HG03521 (cell line): Measurements from ENCODE around the gene BCAS1.

Experiments
- ATAC-seq: cut with Tn5 transposase; IDR thresholded peaks from one replicate; pipeline ENCODE4 v1.9.1; 2021; ENCODE audit warnings: mild to moderate bottlenecking, moderate library complexity; ENCODE audit not compliant: unreplicated experiment

BCAS1 gene

DNA sequence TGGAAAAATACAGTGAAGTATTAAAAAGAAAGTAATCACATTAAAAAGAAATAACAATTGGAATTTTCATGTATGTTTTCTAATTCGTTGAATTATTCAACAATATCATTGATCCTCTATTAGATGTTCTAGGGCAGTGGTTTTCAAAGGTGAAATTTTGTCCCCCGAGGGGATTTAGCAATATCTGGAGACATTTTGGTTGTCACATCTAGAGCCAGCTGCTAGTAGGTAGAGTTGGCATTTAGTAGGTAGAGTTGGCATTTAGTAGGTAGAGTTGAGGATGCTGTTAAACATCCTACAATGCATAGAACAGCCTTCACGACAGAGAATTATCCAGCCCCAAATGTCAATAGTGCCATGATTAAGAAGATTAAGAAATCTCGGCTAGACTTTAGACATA, 173.7 kb downstream of the BCAS1 start:
- no peak for ATAC-seq

DNA sequence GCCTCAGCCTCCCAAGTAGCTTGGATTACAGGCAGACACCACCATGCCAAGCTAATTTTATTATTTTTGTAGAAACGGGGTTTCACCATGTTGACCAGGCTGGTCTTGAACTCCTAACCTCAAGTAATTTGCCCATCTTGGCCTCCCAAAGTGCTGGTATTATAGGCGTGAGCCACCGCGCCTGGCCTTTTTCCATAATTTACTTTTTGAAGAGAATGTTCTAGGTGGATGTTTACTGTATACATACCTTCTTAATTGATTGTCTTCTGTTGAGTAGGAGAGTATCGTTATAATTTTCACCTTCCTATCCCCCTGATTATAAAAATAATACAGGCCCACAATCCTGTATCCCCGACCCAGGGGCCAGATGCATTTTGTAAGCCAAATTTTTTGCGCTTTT, 174.4 kb downstream of the BCAS1 start:
- no peak for ATAC-seq

DNA sequence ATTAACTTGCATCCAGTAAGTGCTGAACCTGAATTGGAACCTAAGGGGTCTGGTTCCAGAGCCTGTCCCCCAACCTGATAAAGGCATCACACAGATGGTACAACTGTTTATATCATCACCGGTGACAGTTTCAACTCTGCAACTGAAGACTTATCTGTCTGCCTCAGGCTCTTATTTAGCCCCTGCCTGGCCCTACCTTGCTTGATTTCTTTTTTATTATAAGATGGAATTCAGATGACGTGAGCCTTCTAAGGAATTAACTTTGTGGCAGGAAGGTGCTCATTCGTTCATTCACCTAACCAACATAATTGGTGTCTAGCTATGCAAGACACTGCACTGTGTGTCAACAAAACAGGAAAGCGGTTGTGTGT, 175.0 kb downstream of the BCAS1 start:
- no peak for ATAC-seq

DNA sequence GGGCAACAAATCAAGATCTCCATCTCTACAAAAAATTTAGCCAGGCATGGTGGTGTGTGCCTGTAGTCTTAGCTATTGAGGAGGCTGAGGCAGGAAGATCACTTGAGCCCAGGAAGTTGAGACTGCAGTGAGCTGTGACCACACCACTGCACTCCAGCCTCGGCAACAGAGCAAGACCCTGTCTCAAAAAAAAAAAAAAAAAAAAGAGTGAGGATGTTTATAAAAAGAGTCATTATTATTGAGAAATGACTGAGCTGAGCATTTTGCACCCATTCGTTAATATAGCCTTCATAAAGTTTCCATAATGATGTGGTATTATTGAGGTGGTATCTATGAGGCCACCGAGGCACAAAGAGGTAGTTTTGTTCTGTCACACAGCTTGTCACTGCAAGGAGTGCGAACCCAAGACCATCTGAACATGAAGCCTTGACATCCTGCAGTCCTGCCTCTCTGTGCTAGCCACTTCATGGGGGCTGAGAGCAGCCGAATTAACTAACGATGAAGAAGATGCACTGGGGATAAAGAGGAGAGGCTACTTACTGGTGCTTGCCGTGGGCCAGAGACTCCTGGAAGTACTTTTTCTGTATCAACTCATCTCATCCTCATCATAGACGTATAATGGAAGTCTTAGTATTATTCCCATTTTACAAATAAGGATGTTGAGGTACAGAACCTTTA, 175.5 kb downstream of the BCAS1 start:
- no peak for ATAC-seq
